Lung (tissue), 12 donors: Measurements from ENCODE around the gene CSF1R. TPM values are rescaled to one million over a fixed set of nuclear protein-coding genes. Genes with fewer than 3 reads are reported as not detected.

Experiments used
- ATAC-seq: fragments of 200-7000 bp; cut with Tn5 transposase; one replicate; pipeline ENCODE4 v1.9.1; 2020; ENCODE audit warnings: moderate number of reproducible peaks; ENCODE audit not compliant: insufficient read depth, low FRiP score
- DNase-seq, 3 donors: peaks; one replicate each; pipeline ENCODE4 v3.0.0-alpha.2; 2013 to 2017
- H3K27ac ChIP-seq, 2 donors: one replicate each; pipeline ENCODE4 v1.5.1; 2013; ENCODE audit warnings: mild to moderate bottlenecking in 2 of 2, moderate library complexity in 2 of 2, control low read depth in 1 of 2, inconsistent platforms in 1 of 2, low read depth in 1 of 2, low read length in 1 of 2
- H3K27me3 ChIP-seq, 3 donors: one replicate each; pipeline ENCODE4 v1.5.1; 2013; ENCODE audit warnings: low read length in 2 of 3; ENCODE audit not compliant: control insufficient read depth in 3 of 3, insufficient read depth in 3 of 3
- H3K36me3 ChIP-seq, 4 donors: one replicate each; pipeline ENCODE4 v1.5.1; 2013; ENCODE audit warnings: low read length in 4 of 4, mild to moderate bottlenecking in 1 of 4, moderate library complexity in 1 of 4; ENCODE audit not compliant: control insufficient read depth in 4 of 4, insufficient read depth in 4 of 4
- H3K4me1 ChIP-seq, 5 donors: one replicate each; pipeline ENCODE4 v1.5.1; 2013; ENCODE audit warnings: low read length in 5 of 5, mild to moderate bottlenecking in 2 of 5, moderate library complexity in 1 of 5; ENCODE audit not compliant: control insufficient read depth in 5 of 5, insufficient read depth in 5 of 5
- H3K4me3 ChIP-seq: one replicate; pipeline ENCODE4 v1.5.1; 2013; ENCODE audit warnings: mild to moderate bottlenecking, control low read depth, moderate library complexity
- H3K9ac ChIP-seq, 2 donors: one replicate each; pipeline ENCODE4 v1.5.1; 2013; ENCODE audit warnings: low read length in 2 of 2, control low read depth in 1 of 2; ENCODE audit not compliant: insufficient read depth in 1 of 2
- H3K9me3 ChIP-seq, 4 donors: one replicate each; pipeline ENCODE4 v1.5.1; 2013; ENCODE audit warnings: low read length in 3 of 4, mild to moderate bottlenecking in 1 of 4, moderate library complexity in 1 of 4; ENCODE audit not compliant: control insufficient read depth in 4 of 4, insufficient read depth in 3 of 4
- WGBS, 2 donors: extraction: QIAGEN DNeasy Blood & Tissue Kit; methylation state at CpG; one replicate each; pipeline ENCODE4 v1.1.7; 2013; 5-methylcytosine and 5-hydroxymethylcytosine counted together
- polyA plus RNA-seq, 2 donors: library from polyadenylated mRNA; stranded (reverse); fragments of 200-250 nt; gene quantifications; one replicate each; pipeline ENCODE4 v1.2.1, GENCODE V29; 2013
- total RNA-seq, 2 donors: library from RNA; depleted of rRNA in 1 of 2; stranded (reverse); fragments of >200 nt in 1 of 2; gene quantifications; one replicate each; pipeline ENCODE4 v1.2.1, GENCODE V29; 2014 to 2021
- TF ChIP-seq, protein P1 (sequence below): IDR thresholded peaks from 2 replicates; pipeline ENCODE4 v1.5.1; 2012; ENCODE audit warnings: mild to moderate bottlenecking; ENCODE audit errors: control extremely low read depth, extremely low read depth
- donor health status: control.
- donor health status: control.
- donor health status: Bipolar disorder and iron deficiency.
- donor health status: healthy.
- donor health status: DM: yes; HTN: yes; CAD: no.

Gene CSF1R
- total and polyA plus RNA-seq, 4 donors = 13.0 to 65.0 (median 40.7) TPM

DNA sequence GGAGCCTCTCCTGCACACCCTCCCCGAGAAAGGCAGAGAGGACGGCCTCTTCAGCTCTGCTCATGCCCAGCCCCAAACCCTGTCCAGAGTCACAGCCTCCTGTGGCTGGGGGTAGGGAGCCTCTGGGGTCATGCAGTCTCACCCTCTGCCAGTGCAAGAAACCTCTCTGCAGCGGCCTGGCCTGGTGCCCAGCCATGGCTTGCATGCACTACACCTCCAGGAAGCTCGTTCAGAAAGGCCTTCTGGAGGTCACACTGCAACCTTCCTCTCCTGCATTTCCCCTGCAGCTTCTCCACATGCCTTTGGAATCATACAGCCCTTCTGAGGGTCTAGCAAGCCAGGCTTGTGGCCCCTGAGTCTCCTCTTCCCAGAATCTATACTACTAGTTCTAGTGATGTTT lies 17.9 kb downstream of the CSF1R start:
- TF ChIP-seq, protein P1, sequence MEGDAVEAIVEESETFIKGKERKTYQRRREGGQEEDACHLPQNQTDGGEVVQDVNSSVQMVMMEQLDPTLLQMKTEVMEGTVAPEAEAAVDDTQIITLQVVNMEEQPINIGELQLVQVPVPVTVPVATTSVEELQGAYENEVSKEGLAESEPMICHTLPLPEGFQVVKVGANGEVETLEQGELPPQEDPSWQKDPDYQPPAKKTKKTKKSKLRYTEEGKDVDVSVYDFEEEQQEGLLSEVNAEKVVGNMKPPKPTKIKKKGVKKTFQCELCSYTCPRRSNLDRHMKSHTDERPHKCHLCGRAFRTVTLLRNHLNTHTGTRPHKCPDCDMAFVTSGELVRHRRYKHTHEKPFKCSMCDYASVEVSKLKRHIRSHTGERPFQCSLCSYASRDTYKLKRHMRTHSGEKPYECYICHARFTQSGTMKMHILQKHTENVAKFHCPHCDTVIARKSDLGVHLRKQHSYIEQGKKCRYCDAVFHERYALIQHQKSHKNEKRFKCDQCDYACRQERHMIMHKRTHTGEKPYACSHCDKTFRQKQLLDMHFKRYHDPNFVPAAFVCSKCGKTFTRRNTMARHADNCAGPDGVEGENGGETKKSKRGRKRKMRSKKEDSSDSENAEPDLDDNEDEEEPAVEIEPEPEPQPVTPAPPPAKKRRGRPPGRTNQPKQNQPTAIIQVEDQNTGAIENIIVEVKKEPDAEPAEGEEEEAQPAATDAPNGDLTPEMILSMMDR = no peak
- Histone ChIP-seq H3K4me1 (peaks cover 0 to 7% (median 0%) of the 10 kb centered on the region in 5 donors), H3K27ac (no peak overlapping the region), H3K27me3 (peaks cover 0 to 2% (median 0%) of the 10 kb centered on the region in 3 donors), H3K36me3 (peaks cover 0 to 1% (median 0%) of the 10 kb centered on the region in 4 donors), H3K9me3 (no peaks in the 10 kb centered on the region), H3K9ac (no peak overlapping the region), H3K4me3 (no peak overlapping the region)
- 53 to 63% methylated on average over 4 of the region's 4 CpGs for WGBS, 2 donors
- DNase-seq (peak in 1 of 3 donors; percentile 32), ATAC-seq (no peak)

DNA sequence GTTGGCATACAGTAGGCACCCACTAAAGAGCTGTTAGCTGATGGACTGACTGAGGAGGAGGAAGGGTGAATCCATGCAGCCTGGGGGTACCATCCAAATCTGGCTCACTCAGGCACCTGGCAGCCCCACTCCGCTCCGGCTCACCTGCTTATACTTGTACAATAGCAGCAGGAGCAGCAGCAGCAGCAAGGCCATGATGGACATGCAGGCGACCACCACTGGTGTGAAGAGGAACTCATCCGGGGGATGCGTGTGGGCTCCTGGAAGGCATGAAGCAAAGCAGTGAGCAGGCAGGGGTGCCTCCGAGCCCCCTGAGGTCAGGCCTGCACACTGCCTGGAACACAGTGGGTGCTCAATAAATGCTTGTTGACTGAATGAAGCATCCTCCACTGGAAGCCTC lies 18.3 kb downstream of the CSF1R start:
- Histone ChIP-seq H3K36me3 (peaks cover 0 to 1% (median 0%) of the 10 kb centered on the region in 4 donors), H3K9me3 (no peaks in the 10 kb centered on the region), H3K27ac (no peak overlapping the region), H3K4me3 (no peak overlapping the region), H3K4me1 (peaks cover 0 to 7% (median 0%) of the 10 kb centered on the region in 5 donors), H3K27me3 (peaks cover 0 to 2% (median 0%) of the 10 kb centered on the region in 3 donors), H3K9ac (no peak overlapping the region)
- TF ChIP-seq, protein P1 = no peak
- WGBS, 2 donors = 92 to 93% methylated on average over 6 of the region's 6 CpGs
- ATAC-seq (no peak), DNase-seq (no peak)

DNA sequence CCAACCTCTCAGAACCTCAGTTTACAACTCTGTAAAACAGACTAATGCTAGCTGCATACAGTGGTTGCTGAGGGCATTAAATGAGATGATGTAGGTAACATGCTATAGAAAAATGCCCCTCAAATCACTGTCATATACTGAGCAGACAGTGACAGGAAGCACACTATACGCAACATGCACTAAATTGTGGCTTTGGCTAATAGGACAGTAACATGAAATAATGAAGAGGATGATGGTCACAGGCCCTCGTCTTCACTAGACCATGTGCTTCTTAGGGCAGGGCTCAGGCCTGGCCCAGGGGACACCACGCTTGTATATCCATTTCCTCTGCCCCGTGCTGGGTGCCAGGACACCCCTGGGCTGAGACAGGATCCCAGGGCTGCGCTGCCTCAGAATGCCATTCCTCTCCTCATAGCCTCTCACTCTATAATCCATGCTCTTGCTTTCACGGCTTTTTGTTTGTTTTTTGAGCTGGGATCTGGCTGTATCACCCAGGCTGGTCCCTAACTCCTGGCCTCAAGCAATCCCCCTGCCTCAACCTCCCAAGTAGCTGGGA lies 18.9 kb downstream of the CSF1R start:
- TF ChIP-seq, protein P1 = no peak
- no peak for DNase-seq
- Histone ChIP-seq H3K9ac (no peak overlapping the region), H3K9me3 (no peaks in the 10 kb centered on the region), H3K27ac (no peak overlapping the region), H3K4me3 (no peak overlapping the region), H3K27me3 (peaks cover 0 to 2% (median 0%) of the 10 kb centered on the region in 3 donors), H3K36me3 (peaks cover 0 to 1% (median 0%) of the 10 kb centered on the region in 4 donors), H3K4me1 (peaks cover 0 to 7% (median 0%) of the 10 kb centered on the region in 5 donors)
- no peak for ATAC-seq
- 73 to 76% methylated on average over 6 of the region's 6 CpGs for WGBS, 2 donors
